ENCODE measurements around the gene STXBP6.
"Not testable (repeated sequence)": the region's sequence is repeated elsewhere in the genome, so short reads cannot be mapped to it uniquely, and the experiment has no call there.

Gene STXBP6

DNA sequence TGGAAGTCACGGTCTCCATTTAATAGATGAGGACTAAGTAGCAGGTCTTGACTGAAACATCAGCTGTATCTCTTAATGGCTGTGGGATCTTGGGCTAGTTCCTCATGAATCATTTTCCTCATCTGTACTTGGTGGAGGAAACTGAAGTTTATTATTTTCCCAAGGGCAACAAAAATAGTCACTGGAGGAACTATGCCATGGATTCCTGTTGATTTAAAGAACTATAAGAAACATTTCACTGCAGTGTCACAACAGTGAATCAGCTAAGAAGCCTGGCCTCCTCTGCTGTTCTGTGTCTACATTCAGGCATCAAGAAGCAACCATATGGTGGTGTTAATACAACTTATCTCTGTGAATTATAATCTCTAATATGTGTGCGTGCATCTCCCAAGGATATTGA, 200.5 kb downstream of the STXBP6 start:
- no peak for DNase-seq

DNA sequence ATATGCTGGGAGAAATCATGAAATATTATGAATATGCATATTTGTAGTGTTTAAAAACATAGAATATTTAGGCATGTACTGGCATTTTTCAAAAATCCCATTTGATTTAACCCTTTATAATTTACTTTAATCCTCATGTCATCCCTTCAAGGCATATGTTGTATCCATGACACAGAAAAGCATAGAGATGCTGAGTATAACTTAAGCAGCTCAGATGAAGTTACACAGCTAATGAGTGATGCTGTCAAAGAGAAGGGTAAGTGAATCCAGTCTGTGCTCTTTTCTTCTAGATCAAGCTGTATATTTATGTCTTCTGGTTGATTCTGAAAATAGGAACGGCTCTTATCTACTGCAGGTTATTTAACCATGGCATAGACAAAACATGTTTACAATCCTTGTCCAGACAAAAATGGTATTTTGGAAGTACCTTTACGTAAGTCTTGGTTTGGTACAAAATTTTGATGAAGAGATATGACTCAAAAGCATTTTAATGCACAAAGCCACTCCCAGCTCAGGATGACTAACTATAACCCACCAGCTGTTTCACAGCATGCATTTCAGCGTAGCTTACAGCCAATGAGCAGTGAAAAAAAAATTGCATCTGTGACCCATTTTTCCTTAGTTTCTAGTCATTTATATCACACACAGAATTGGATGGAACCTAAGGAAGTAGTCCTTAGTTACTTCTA, 201.7 kb downstream of the STXBP6 start:
- DNase-seq: no peak

DNA sequence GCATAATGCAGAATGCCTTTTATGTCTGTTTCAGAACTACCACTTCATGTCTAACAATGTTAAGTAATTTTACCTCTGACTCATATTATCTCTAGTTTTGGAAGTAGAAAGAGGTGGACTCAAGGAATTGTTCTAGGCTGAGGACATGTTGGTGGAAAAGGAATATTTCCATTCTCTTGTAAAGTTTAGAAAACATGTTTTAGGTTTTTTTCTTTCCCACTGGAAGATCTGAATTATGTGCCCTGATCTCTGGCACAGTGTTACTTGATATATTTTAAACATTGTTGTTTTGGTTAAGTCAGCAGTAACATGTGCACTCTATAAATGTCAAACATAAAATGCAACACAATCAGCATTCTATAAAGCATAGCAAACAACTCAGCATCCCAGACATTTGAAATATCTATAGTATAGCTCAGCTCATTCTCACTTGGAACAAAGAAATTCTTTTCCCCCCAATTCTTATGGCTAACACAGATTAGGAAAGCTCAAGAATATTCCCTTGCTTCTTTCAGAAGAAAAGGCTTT, 202.3 kb downstream of the STXBP6 start:
- no peak for DNase-seq

DNA sequence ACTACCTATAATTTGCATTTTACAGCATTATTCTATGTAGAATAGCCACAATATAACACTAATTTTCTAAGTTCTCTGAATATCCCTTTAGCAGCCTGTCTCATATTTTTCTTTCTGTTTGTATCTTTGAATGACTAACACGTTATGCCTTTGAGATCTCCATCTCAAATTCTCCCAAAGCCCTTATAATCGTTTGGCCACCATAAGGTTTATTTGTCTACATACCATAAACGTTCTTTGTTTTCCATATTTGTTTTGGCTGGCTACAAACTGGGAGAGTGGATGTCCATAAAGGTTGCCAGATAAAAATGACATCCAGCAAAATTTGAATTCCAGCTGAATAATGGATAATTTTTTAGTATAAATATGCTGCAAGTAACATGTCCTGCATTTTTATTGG, 203.7 kb downstream of the STXBP6 start:
- no peak for DNase-seq

DNA sequence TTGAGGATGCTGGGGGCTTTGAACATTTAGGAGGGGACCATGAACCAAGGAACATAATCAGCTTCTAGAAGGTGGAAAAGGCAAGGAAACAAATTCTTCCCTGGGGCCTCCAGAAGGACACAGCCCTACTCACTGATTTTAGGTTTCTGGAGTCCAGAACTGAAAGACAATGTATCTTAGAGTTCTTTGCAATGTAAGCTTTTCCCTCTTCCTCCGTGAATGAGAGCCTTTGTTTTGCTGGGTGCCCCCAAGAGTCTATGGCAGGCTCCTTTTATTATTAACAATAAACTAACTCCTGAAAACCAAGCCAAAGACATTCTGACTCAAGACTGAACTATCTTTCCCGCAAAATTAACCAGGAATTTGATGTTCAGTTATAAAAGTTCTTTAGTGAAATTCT, 204.1 kb downstream of the STXBP6 start:
- no peak for DNase-seq

DNA sequence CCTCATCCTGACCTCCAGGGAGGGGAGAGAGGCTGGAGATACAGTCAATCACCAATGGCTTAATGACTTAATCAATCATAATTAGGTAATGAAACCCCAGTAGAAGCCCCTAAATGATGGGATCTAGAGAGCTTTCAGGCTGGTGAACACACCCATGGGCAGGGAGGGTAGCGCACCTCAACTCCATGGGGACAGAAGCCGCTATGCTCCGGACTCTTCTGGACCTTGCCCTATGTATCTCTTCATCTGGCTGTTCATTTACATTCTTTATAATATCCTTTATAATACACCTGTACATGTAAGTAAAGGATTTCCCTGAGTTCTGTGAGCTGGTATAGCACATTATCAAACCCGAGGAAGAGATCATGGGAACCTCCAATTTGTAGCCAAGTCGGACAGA, 205.9 kb downstream of the STXBP6 start:
- DNase-seq: no peak

DNA sequence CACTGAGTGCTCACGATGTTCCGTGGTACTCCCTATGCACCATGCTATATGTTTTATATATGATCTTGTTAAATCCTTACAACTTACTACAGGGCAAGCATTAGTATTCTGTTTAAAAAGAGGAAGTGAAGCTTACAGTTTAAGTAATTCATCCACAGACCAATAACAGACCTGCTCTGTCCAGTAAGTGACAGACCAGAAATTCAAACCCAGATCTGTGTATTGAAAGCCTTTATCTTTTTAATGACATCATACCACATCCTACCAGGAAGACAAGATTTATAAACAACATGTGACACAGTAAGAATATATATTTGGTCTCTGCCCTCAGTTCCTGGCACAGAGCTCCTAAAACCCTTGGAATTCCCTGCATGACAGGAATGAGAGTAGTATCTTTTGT, 206.5 kb downstream of the STXBP6 start:
- DNase-seq: no peak

DNA sequence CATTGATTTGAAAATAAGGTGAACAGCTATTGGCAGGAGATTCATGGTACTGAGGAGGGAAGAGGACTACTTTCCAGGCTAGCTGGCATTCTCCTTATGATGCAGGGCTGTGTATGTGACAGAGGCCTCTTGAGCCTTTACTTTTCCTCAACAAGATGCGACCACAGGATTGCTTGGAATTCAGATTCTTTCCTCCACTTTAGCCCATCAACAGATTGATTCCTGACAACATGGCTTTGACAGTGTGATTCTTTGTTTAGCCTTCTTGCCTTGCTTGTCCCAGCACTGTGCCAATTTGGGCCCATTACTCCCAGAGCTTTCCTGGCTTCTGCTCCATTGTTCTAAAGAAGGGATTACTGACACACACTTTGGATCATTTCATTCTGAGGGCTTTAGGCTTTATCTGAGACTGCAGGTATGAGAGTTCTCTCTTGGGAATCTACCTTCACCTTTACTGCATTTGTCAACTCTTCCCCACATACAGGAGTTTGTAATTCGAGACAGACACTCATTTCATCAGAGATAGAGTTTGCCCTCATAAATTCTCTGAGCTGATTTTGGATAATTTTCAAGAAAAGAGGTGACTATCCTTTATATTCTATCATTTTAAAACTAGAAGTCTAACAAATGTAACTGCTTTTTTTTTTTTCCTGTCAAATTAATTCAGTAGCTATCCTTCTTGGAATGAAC, 209.6 kb downstream of the STXBP6 start:
- DNase-seq: no peak

DNA sequence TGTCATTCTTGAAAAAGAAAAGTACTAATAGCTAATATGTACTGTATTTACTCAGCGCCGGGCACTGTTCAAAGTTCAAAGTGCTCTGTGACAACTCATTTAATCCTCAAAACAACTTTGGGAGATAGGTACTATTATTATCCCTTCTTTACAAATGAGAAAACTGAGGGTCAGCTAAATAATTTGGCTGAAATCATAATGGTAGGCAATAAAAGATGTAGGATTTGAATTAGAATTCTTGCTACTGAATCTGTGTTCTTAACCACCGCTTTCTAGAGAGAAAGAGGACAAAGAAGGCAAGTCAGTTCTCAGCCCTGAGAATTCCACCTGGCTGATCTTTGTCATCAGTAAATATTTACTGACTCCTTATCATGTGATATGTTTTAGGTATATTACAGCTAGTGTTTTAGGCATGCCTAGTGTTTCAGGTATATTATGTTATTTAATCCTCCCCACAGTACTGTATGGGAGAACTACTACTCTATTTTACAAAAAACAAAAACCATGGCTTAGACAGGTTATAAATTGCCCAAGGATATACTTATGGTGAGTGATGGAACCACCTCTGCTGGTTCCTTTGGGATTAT, 210.2 kb downstream of the STXBP6 start:
- no peak for DNase-seq

DNA sequence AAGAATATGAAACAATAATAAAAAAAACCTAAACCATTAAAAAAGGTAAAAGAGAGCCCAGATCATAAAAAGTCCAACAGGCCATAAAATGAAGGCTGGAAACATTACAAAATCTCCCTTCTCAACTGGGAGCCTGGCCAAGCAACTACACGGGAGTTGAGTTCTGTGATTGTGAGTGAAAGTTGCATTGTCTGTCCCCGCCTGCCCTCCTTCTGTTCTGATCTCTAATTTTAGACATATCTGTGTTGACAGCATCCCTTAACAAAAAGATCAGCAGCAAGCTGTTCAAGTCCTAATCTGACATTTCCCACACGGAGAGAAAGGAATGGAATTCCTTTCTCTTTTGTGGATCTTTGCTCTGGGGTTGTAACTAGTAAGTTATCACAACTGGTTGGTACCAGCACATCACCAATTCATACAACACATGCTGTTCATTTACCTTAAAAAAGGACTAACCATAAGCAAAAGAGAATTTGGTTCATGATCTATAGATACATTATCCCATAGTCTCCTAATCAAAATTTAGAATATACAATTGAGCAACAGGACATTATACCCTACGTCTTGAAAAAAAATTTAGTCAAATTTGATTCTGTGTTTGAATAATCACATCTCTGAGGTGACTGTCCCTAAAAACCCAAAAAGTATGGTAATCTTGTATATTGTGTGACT, 210.9 kb downstream of the STXBP6 start:
- DNase-seq: no peak

DNA sequence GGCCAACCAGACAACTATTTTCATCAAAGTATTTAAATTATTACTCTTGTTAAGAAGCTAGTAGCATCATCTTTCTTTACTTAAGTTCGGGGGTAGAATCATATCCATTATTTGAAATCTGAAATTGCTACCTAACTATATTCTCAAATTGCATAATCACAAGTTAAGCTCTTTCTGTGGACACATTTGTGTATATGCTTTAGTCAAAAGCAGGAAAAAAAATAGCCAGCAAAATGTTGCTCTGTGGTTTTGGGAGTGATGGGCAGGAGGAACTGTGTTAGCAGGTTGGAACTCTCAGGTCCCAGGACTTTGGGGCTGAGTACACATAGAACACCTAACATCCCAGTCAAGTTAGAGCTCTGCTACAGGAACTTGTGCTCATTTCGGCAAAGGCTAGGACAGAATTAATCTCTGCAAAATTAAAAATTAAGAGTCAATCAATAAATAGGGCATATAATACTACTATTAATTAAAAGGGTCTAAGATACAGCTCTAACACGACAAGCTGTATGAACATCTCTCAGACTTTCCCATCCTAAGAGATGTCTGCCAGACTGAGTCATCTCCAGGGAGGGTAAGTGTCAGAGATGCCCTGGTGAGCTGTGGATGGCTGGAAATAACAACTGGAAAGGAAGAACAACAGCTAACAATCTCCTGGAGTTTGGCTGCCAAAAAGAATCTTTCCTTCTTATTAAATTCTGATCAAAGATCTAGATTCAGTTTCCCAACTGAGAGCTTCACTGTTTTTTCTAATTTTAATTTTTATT, 212.5 kb downstream of the STXBP6 start:
- DNase-seq: no peak

DNA sequence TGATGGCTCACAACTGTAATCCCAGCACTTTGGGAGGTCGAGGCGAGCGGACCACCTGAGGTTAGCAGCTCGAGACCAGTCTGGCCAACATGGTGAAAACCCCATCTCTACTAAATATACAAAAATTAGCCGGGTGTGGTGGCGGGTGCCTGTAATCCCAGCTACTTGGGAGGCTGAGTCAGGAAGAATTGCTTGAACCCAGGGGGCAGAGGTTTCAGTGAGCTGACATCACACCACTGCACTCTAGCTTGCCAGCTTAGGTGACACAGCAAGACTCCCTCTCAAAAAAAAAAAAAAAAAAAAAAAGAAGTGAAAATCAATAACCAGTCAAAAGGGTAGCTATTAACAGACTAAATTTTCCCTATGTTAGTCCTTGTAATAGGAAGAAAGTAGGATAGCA, 213.6 kb downstream of the STXBP6 start:
- DNase-seq: not testable (repeated sequence)

DNA sequence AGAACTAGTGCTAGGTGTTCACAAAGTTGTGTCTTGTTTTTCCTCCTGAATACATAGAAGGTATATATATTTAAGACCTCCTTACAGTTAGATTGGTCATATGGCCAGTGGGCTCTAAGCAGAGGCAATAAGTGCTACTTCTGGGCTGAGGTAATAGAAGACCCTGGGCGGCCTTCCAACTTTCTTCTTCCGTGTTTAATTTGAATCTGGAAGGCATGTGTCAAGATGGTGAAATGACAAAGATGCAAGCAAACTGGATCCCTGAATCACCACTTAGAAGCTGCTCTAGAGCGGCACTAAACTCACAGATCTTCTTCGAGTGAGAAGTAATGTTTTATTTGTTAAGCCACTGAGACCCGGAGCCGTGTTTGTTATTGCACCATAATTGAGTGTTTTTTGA, 215.0 kb downstream of the STXBP6 start:
- no peak for DNase-seq

DNA sequence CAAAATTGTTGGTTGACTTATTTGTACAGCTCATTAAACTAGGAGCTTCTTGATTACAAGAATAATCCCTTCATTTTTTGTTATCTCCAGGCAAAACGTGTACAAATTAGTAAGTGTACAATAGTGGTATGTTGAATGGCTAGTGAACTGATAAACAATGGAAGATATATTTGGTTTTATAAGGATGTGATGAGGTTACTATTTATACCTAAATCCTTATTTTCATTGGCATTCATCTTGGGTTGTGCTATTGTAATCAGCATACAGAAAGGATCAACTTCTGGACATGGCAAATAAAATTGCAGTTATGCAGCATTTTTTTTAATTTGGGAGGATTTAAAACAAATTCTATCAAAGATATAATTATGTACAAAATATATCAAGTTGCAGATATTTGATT, 216.6 kb downstream of the STXBP6 start:
- DNase-seq: no peak

DNA sequence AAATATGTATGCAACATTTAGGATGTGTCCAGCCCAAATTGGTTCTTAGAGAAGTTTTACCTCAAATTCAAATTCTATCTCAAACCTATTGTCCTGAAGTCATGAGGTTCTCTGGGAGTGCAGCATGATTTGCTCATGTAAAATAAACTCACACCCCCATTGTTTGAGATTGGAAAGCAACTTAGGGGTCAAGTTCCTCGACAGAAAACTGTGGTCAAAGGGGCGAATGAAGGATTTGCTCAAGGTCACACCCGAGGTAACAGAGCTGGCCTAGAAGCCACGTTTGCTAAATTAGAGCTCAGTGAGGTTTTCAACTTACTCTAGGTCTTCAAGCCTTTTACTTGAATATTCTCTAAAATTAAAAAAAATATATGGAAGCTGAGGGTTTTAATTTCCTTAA, 218.3 kb downstream of the STXBP6 start:
- no peak for DNase-seq

DNA sequence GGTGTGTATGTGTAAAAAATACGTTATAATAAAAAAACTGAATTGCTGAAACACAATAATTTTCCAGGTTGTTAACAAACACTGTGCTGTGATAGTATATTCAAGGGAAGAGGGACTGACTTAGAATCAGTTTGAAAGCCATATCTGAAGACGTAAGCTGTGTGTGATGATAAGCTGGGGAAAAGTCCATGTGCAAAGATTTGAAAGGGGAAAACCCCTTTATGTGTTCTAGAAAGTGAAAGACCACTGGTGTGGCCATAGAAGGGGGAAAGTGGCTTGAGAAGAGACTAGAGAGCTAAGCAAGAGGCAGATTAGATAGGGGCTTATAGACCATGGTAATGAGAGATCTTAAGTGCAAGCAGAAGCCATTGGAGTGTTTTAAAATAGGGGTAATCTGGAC, 220.1 kb downstream of the STXBP6 start:
- DNase-seq: no peak

DNA sequence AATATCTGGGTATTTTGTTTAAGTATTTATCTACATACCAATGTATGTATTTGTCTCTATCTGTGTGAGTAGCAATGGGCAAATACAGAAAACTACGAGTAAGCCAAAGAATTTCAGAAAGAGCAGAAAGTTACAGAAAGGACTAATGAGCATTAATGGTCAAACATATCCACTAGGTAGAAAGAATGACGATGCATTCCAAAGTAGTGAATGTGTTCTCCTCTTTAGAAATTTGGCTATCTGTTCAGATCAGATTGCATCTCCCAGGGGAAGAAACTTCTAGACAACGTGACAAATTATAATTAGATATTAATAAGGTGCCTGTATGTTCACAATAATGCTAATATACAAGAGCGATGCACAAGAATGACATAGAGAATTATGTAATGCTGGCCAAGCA, 221.5 kb downstream of the STXBP6 start:
- DNase-seq: no peak

DNA sequence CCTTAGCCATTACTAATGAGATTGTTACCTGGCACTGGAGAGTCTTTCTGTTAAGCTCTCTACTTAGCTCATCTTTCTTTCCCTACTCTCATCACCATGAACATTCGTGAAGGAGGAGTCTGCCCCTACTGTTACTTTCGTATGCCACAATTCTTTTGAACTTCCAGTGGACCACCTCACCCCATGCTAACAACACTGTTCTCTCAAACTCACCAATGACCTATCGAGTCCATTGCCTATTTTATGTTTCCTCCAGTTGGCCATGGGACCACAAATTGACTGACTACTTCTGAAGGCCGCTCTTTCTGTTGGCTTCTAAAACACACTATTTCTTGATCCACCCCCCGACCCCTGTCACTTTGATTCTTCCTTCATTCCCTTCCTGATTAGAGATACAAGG, 223.6 kb downstream of the STXBP6 start:
- DNase-seq: no peak

DNA sequence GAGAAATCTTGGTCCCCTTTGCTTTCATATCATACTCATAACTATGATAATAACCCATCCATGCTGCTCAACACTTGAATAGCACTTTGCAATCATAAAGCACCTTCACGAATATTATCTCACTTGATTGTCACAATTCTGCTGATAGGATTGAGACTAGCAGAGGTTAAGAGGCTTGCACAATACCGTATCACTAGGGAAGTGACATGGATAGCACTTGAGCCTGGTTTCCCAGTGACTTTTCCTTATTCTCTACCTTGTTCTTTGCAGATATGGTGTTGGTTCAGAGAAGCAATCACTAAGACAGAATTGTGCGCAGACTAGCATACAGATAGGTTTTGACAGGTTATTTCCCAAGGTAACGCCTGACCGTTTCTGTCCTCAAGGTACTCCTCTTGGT, 229.3 kb downstream of the STXBP6 start:
- DNase-seq: no peak

DNA sequence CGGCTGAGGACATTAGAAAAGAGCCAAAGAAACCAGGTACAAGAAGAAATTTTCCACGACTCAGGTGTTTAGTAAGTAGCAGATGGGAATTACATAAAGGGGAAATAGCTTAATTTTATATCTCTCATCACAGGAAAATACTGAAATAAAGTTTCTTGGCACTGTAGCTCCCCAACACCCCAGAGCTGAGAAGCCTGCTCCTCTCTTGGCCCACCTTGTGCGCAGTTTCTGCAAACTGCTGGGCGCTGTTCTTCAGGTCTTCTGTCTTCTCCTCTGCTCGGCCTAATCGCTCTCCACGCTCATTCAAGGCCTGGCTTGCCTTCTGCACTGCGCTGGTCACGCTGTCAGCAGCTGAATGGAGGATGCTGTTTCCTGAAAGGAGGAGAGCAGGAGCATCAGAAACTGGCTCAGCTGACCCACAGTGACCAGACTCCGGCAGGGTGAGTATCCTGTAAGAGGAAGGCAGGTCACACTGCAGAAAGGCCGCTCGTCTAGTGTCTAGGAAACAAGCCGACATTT, 231.1 kb downstream of the STXBP6 start:
- no peak for DNase-seq

DNA sequence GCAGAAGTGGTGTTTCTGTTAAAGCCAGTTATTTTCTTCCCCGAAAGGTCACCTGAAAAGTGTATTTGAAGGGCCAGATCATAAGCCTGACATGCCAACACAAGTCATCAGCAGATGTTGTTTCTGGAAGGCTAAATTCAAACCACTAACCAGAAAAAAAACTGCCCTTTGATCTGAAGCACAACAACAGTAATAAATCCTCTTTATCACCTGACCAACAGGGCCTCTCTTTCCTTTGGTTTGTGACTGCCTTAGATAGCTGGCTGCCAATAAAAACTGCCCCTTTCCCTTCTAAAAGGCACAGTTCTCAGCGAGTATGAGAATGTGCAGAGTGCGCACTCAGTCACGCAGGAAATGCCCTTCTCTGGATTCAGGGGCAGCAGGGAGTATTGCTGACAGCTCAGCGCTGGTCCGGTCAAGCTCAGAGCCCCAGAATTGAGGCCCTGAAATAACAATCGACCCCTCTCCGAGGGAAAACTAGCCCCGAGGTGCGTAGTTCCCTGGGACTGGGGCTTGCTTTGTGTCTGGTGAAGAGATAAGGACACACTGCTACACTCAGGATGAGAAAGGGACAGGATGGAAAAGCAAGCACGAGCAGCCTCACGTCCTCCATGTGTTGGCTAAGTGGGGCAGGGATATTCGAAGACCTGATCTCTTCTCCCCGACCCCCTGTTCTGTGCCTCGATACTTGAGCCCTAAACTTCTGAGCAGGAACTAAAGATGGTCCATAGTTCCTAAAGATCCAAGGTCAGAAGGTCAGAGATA, 231.7 kb downstream of the STXBP6 start:
- DNase-seq: no peak

All from stimulated activated CD4-positive, alpha-beta T cell treated with anti-CD3 and anti-CD28 coated beads, Interleukin-15, amount 100 ng/mL, for 24 hours (primary cell).